ENCODE data around the gene ST14. TPM values are rescaled to one million over a fixed set of nuclear protein-coding genes. Genes with fewer than 3 reads are reported as not detected.

ST14 gene
- total RNA-seq, 2 donors from 2014 or later: 4.9 to 6.9 TPM

DNA sequence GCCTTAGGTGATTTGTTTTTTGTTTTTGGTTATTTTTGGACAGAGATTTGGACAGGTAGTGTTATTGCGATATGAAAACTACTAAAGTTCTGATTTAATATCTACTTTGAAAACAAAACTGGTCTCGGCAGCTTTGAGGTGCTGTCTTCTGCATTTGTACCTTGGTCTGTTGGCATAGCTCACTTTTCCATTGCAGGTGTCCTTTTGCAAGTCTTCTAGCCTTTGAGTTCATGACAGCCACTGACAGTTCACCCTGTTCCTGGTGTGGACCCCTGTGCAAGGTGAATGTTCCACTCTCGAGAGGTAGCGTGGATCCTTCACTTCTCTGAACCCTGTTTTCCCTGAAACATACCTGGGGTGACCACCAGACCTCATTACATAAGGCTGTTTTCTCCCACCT, 44.9 kb upstream of the ST14 start:
- H3K27ac ChIP-seq: peak overlapping the region in 1 of 2 donors; percentile 2
- H3K36me3 ChIP-seq: peaks cover 11% of the 10 kb centered on the region
- DNase-seq (ENCODE audit: low spot score): no peak
- ATAC-seq (ENCODE audit: insufficient number of reproducible peaks, low FRiP score, low read depth): no peak
- H3K4me1 ChIP-seq (ENCODE audit: control insufficient read depth in 1 of 2, low read depth in 2 of 2): peaks cover 5 to 8% of the 10 kb centered on the region in 2 donors
- H3K4me3 ChIP-seq: no peak overlapping the region
- H3K9me3 ChIP-seq: no peaks in the 10 kb centered on the region
- TF ChIP-seq CTCF (IDR thresholded peaks at IDR 0.05): no peak
- H3K27me3 ChIP-seq (replicated peaks; ENCODE audit: insufficient read depth): no peaks in the 10 kb centered on the region

GRCh38 chr11:130115218-130115617, 44.4 kb upstream of the ST14 start:
- no peak overlapping the region for H3K27ac ChIP-seq
- no peaks in the 10 kb centered on the region for H3K9me3 ChIP-seq
- peaks cover 10% of the 10 kb centered on the region for H3K36me3 ChIP-seq
- TF ChIP-seq CTCF (IDR thresholded peaks at IDR 0.05): no peak
- ATAC-seq (ENCODE audit: insufficient number of reproducible peaks, low FRiP score, low read depth) (no peak), DNase-seq (ENCODE audit: low spot score) (no peak)
- no peaks in the 10 kb centered on the region for H3K27me3 ChIP-seq (replicated peaks; ENCODE audit: insufficient read depth)
- H3K4me1 ChIP-seq (ENCODE audit: control insufficient read depth in 1 of 2, low read depth in 2 of 2): peaks cover 5 to 9% of the 10 kb centered on the region in 2 donors
- H3K4me3 ChIP-seq: no peak overlapping the region

DNA sequence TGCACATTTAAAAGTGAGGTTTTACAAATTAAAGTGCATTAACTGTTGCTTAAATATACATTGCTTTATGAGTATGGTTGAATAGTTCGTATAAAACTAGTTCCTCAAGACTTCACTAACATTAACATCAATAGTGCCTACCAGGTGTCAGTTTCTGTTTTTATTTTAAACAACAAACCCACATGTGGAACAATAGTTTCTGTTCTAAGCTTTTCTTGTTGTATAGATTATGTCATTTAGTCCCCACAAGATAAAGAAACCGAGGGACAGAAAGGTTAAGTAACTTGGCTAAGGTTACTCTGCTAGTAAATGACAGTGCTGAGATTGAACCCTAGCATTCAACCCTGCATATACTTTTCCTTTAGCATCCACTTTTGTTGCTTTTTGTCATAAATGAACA, 41.4 kb upstream of the ST14 start:
- Histone ChIP-seq H3K27ac (no peak overlapping the region), H3K4me3 (no peak overlapping the region), H3K9me3 (no peaks in the 10 kb centered on the region), H3K4me1 (ENCODE audit: control insufficient read depth in 1 of 2, low read depth in 2 of 2) (peaks cover 16 to 29% of the 10 kb centered on the region in 2 donors), H3K27me3 (replicated peaks; ENCODE audit: insufficient read depth) (no peaks in the 10 kb centered on the region), H3K36me3 (peaks cover 5% of the 10 kb centered on the region)
- no peak for ATAC-seq (ENCODE audit: insufficient number of reproducible peaks, low FRiP score, low read depth)
- DNase-seq (ENCODE audit: low spot score): no peak
- TF ChIP-seq CTCF (IDR thresholded peaks at IDR 0.05): no peak

GRCh38 chr11:130118636-130119387, 40.8 kb upstream of the ST14 start:
- no peaks in the 10 kb centered on the region for H3K27me3 ChIP-seq (replicated peaks; ENCODE audit: insufficient read depth)
- TF ChIP-seq CTCF (IDR thresholded peaks at IDR 0.05): no peak
- ATAC-seq (ENCODE audit: insufficient number of reproducible peaks, low FRiP score, low read depth) (no peak), DNase-seq (ENCODE audit: low spot score) (no peak)
- peaks cover 10% of the 10 kb centered on the region for H3K36me3 ChIP-seq
- no peak overlapping the region for H3K27ac ChIP-seq
- no peak overlapping the region for H3K4me3 ChIP-seq
- peaks cover 17 to 34% of the 10 kb centered on the region in 2 donors for H3K4me1 ChIP-seq (ENCODE audit: control insufficient read depth in 1 of 2, low read depth in 2 of 2)
- H3K9me3 ChIP-seq: no peaks in the 10 kb centered on the region

DNA sequence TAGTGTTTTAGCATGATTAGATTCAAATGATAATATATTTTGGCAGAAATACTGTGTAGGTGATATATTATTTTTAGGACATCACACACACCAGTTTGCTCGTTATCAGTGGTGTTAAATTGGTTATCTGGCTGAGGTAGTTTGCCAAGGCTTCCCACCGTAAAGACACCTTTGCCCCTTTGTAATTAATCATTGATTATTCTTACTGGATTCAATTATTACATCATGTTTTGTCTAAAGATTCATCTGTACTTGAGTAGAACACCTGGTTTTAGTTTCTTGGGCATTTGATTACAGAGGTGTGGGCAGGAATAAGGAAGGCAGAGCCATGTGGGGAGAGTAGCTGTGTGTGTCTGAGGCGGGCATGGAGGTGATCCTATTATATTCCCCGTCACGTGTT, 39.5 kb upstream of the ST14 start:
- no peak for DNase-seq (ENCODE audit: low spot score)
- H3K36me3 ChIP-seq: peaks cover 10% of the 10 kb centered on the region
- no peak for TF ChIP-seq CTCF (IDR thresholded peaks at IDR 0.05)
- H3K4me3 ChIP-seq: no peak overlapping the region
- H3K27ac ChIP-seq: no peak overlapping the region
- peaks cover 26 to 46% of the 10 kb centered on the region in 2 donors for H3K4me1 ChIP-seq (ENCODE audit: control insufficient read depth in 1 of 2, low read depth in 2 of 2)
- H3K27me3 ChIP-seq (replicated peaks; ENCODE audit: insufficient read depth): no peaks in the 10 kb centered on the region
- H3K9me3 ChIP-seq: no peaks in the 10 kb centered on the region
- no peak for ATAC-seq (ENCODE audit: insufficient number of reproducible peaks, low FRiP score, low read depth)
